B cell (primary cell): Measurements from ENCODE around the gene PDPK1. TPM values are rescaled to one million over a fixed set of nuclear protein-coding genes. Genes with fewer than 3 reads are reported as not detected.
A peak's percentile ranks its signal among the peaks of the same experiment; 100 is the strongest.

Experiments
- ATAC-seq: fragments of 200-7000 bp; cut with Tn5 transposase; one replicate; pipeline ENCODE4 v1.10.0; 2021; ENCODE audit warnings: low read depth, mild to moderate bottlenecking, moderate number of reproducible peaks, moderate library complexity
- CTCF ChIA-PET: fragments of 350-600 bp; sonication (Branson Sonifier 250); formaldehyde crosslinking; loops from one replicate; lab custom pipeline; 2021; ENCODE audit warnings: antibody characterized with exemption, inconsistent platforms; lab: Charles Lee
- POLR2A ChIA-PET: fragments of 350-600 bp; sonication (Branson Sonifier 250); formaldehyde crosslinking; loops from one replicate; lab custom pipeline; 2021; ENCODE audit warnings: antibody characterized with exemption; lab: Charles Lee
- DNase-seq: peaks from one replicate; pipeline ENCODE4 v3.0.0; 2013
- H2AFZ ChIP-seq: 2 replicates; pipeline ENCODE4 v1.6.1; 2012; ENCODE audit warnings: mild to moderate bottlenecking, low read depth, low read length; ENCODE audit not compliant: insufficient read depth, poor library complexity, severe bottlenecking
- H3K27ac ChIP-seq, 2 donors: 1 replicate in 1 of 2; 2 replicates in 1 of 2; pipeline ENCODE4 v1.5.1; 2012 to 2013; ENCODE audit warnings: low read length in 2 of 2, mild to moderate bottlenecking in 2 of 2, moderate library complexity in 1 of 2
- H3K27me3 ChIP-seq, 4 experiments: fragments of 200-600 bp in 1 of 4; sonication (generic) in 1 of 4; replicated peaks in 1 of 4; 1 replicate in 2 of 4; 2 replicates in 2 of 4; pipeline versions ENCODE4 v1.6.1 to v1.7.0; 2013 to 2016; ENCODE audit warnings: low read length in 3 of 4, mild to moderate bottlenecking in 2 of 4, mixed read lengths in 1 of 4, moderate library complexity in 1 of 4; ENCODE audit not compliant: insufficient read depth in 4 of 4, control insufficient read depth in 3 of 4; ENCODE audit errors: control extremely low read depth in 1 of 4
- H3K36me3 ChIP-seq, 2 experiments: replicated peaks in 1 of 2; 1 replicate in 1 of 2; 2 replicates in 1 of 2; pipeline versions ENCODE4 v1.6.1 to v1.7.1; 2013; ENCODE audit warnings: low read length in 1 of 2; ENCODE audit not compliant: insufficient read depth in 2 of 2, control insufficient read depth in 1 of 2; ENCODE audit errors: control extremely low read depth in 1 of 2, extremely low read depth in 1 of 2
- H3K4me1 ChIP-seq, 2 donors: fragments of 200-600 bp in 1 of 2; sonication (generic) in 1 of 2; 1 replicate in 1 of 2; 2 replicates in 1 of 2; pipeline versions ENCODE4 v1.5.1 to v1.6.1; 2013 to 2017; ENCODE audit warnings: low read length in 2 of 2; ENCODE audit not compliant: control insufficient read depth in 2 of 2, insufficient read depth in 2 of 2
- H3K4me2 ChIP-seq: replicated peaks from 2 replicates; pipeline ENCODE3; 2012; ENCODE audit warnings: mild to moderate bottlenecking, low read depth, low read length; ENCODE audit not compliant: poor library complexity, severe bottlenecking
- H3K4me3 ChIP-seq, 5 experiments: fragments of 200-600 bp in 1 of 5; sonication (generic) in 1 of 5; 1 replicate in 3 of 5; 2 replicates in 2 of 5; pipeline versions ENCODE4 v1.5.1 to v1.7.0; 2011 to 2016; ENCODE audit warnings: low read length in 4 of 5, mild to moderate bottlenecking in 4 of 5, low read depth in 2 of 5, control low read depth in 1 of 5, moderate library complexity in 1 of 5; ENCODE audit not compliant: insufficient read depth in 1 of 5; ENCODE audit errors: control extremely low read depth in 1 of 5, extremely low read depth in 1 of 5
- H3K79me2 ChIP-seq: fragments of 200-600 bp; sonication (generic); one replicate; pipeline ENCODE4 v1.6.0; 2016; ENCODE audit warnings: low read length; ENCODE audit not compliant: control insufficient read depth, insufficient read depth
- H3K9ac ChIP-seq: fragments of 200-600 bp; sonication (generic); 2 replicates; pipeline ENCODE4 v1.6.1; 2017; ENCODE audit warnings: mild to moderate bottlenecking, low read length, moderate library complexity
- H3K9me3 ChIP-seq, 3 donors: one replicate each; pipeline versions ENCODE4 v1.6.1 to v1.7.1; 2013; ENCODE audit warnings: low read length in 2 of 3; ENCODE audit not compliant: control insufficient read depth in 2 of 3, insufficient read depth in 1 of 3; ENCODE audit errors: control extremely low read depth in 1 of 3
- H4K20me1 ChIP-seq: 2 replicates; pipeline ENCODE4 v1.6.0; 2012; ENCODE audit warnings: mild to moderate bottlenecking, low read length; ENCODE audit not compliant: insufficient read depth, control insufficient read depth, poor library complexity, severe bottlenecking
- H3K27ac Mint-ChIP-seq: one replicate; pipeline ENCODE4 v1.8.0; 2021; ENCODE audit warnings: mixed read lengths
- H3K27me3 Mint-ChIP-seq: one replicate; pipeline ENCODE4 v1.8.0; 2021; ENCODE audit warnings: mixed read lengths
- H3K4me1 Mint-ChIP-seq: one replicate; pipeline ENCODE4 v1.8.0; 2021; ENCODE audit warnings: mixed read lengths
- H3K4me3 Mint-ChIP-seq: one replicate; pipeline ENCODE4 v1.8.0; 2021; ENCODE audit warnings: mixed read lengths
- H3K9me3 Mint-ChIP-seq: one replicate; pipeline ENCODE4 v1.8.0; 2022; ENCODE audit warnings: mixed read lengths; ENCODE audit not compliant: insufficient read depth
- CTCF ChIP-seq: fragments of 200-600 bp; IDR thresholded peaks from one replicate; pipeline ENCODE4 v1.8.0; 2022; ENCODE audit warnings: antibody characterized with exemption, mild to moderate bottlenecking
- EZH2 ChIP-seq: IDR thresholded peaks from 2 replicates; pipeline ENCODE4 v1.6.1; 2012; ENCODE audit warnings: borderline replicate concordance, low read depth, mild to moderate bottlenecking, moderate library complexity, low read length; ENCODE audit not compliant: insufficient read depth, poor library complexity, severe bottlenecking
- WGBS: methylation state at CpG from one replicate; pipeline ENCODE4 v1.1.5; 2013; ENCODE audit warnings: missing lambda C conversion rate; ENCODE audit not compliant: insufficient coverage; 5-methylcytosine and 5-hydroxymethylcytosine counted together
- intact Hi-C: fragments of 100-400 bp; cut with micrococcal nuclease; formaldehyde crosslinking; loops from one replicate; pipeline ENCODE4 v1.10.0; 2022
- polyA plus RNA-seq: library from polyadenylated mRNA; depleted of rRNA; stranded (reverse); fragments of >200 nt; gene quantifications from 2 replicates; pipeline ENCODE4 v1.2.3, GENCODE V29; 2012
- total RNA-seq, 2 donors: library from RNA; stranded (reverse); fragments of 120-200 nt in 1 of 2; gene quantifications; 1 replicate in 1 of 2; 2 replicates in 1 of 2; pipeline versions ENCODE4 v1.2.3 to v1.2.4, GENCODE V29; 2013 to 2022

PDPK1 gene
- total and polyA plus RNA-seq, 2 donors (not counting 1 experiment from before 2014, with no cell fraction given) = 32.5 to 84.1 TPM

- peak; percentile 24 for DNase-seq
Observed at GRCh38 chr16:2511996-2512734, 25.7 kb upstream of the PDPK1 start.

More at GRCh38 chr16:2511996-2512734, 25.7 kb upstream of the PDPK1 start:
- no peak for TF ChIP-seq EZH2
- no peak for TF ChIP-seq CTCF
- Mint-ChIP-seq H3K27me3 (no peaks in the 10 kb centered on the region), H3K4me3 (peak overlapping the region; percentile 96), H3K9me3 (no peaks in the 10 kb centered on the region), H3K27ac (peak overlapping the region; percentile 99), H3K4me1 (peaks cover 82% of the 10 kb centered on the region)
- intact Hi-C loops = loop anchor here (2.0 kb wide), 1 partner anchor 171 kb away; the partner anchor contains the start of gene ABCA3
- Histone ChIP-seq H3K4me3 (no peak overlapping the region), H3K27ac (peak overlapping the region in 1 of 2 donors; percentile 99), H3K4me1 (peaks cover 82 to 89% of the 10 kb centered on the region in 2 donors), H2AFZ (no peak overlapping the region), H3K36me3 (peaks cover 0 to 4% of the 10 kb centered on the region in 2 experiments), H4K20me1 (peaks cover 27% of the 10 kb centered on the region), H3K4me2 (peak overlapping the region; percentile 91), H3K79me2 (peaks cover 63% of the 10 kb centered on the region), H3K27me3 (no peaks in the 10 kb centered on the region), H3K9ac (no peak overlapping the region), H3K9me3 (no peaks in the 10 kb centered on the region)
- WGBS = 98% methylated on average over 16 of the region's 17 CpGs
- POLR2A ChIA-PET = interaction anchor here (1.5 kb wide), 1 partner anchor 357 kb away, joined by 3 read pairs; the partner anchor contains the start of gene TRAF7
- no peak for ATAC-seq
- CTCF ChIA-PET = interaction anchor here (1.8 kb wide), 1 partner anchor 317 kb away, joined by 5 read pairs; no protein-coding TSS in a partner anchor
